Fibroblast of pulmonary artery (primary cell): ENCODE data around the gene RYR3.

ENCODE experiments used
- DNase-seq: peaks from one replicate; pipeline ENCODE4 v3.0.0-alpha.2; 2010; ENCODE audit warnings: low read depth
- H3K4me3 ChIP-seq: replicated peaks from 2 replicates; pipeline ENCODE4 v1.5.1; 2011; ENCODE audit warnings: low read depth, mild to moderate bottlenecking, control low read depth, low read length, moderate library complexity
- CTCF ChIP-seq: IDR thresholded peaks from 2 replicates; pipeline ENCODE4 v1.5.1; 2011; ENCODE audit warnings: mild to moderate bottlenecking, control low read depth, low read length, inconsistent platforms; ENCODE audit errors: missing control alignments

RYR3 gene

GRCh38 chr15:33636234-33636633, 325.5 kb downstream of the RYR3 start:
- H3K4me3 ChIP-seq, result no peak overlapping the region
- TF ChIP-seq CTCF, result no peak
- DNase-seq, result no peak

- TF ChIP-seq CTCF, result no peak
- no peak for DNase-seq
- H3K4me3 ChIP-seq, result no peak overlapping the region
Observed at GRCh38 chr15:33636958-33637357, 326.2 kb downstream of the RYR3 start.

- no peak overlapping the region for H3K4me3 ChIP-seq
- DNase-seq, result no peak
- TF ChIP-seq CTCF, result no peak
Observed at GRCh38 chr15:33638453-33638852, 327.7 kb downstream of the RYR3 start.

- no peak overlapping the region for H3K4me3 ChIP-seq
- TF ChIP-seq CTCF, result no peak
- DNase-seq, result no peak
Observed at GRCh38 chr15:33639051-33639450, 328.3 kb downstream of the RYR3 start.

- no peak overlapping the region for H3K4me3 ChIP-seq
- no peak for DNase-seq
- TF ChIP-seq CTCF, result no peak
Observed at GRCh38 chr15:33639456-33639855, 328.7 kb downstream of the RYR3 start.

- DNase-seq, result no peak
- H3K4me3 ChIP-seq, result no peak overlapping the region
- TF ChIP-seq CTCF, result no peak
Observed at GRCh38 chr15:33639978-33640377, 329.2 kb downstream of the RYR3 start.

GRCh38 chr15:33641069-33641468, 330.3 kb downstream of the RYR3 start:
- DNase-seq, result no peak
- TF ChIP-seq CTCF, result no peak
- no peak overlapping the region for H3K4me3 ChIP-seq
